ENCODE measurements around the gene SFXN4.
A peak's percentile ranks its signal among the peaks of the same experiment; 100 is the strongest.

GRCh38 chr10:119207366-119207666, 41.8 kb upstream of the SFXN4 start, which contains the start of gene GRK5:
- TF ChIP-seq CTCF (IDR thresholded peaks at IDR 0.05) (no peak), POLR2A (IDR thresholded peaks at IDR 0.05) (peak; percentile 79)

Measured in right lobe of liver (tissue), 4 donors.